ENCODE data around the gene GDPD4. TPM values are rescaled to one million over a fixed set of nuclear protein-coding genes. Genes with fewer than 3 reads are reported as not detected.

Gene GDPD4
- total RNA-seq, 8 experiments from 2014 or later: 0.31 to 2.2 (median 0.71) TPM; not detected in 2

- no peak overlapping the region for H3K27ac ChIP-seq
- ATAC-seq (replicated peaks in 6 of 8): peak in 2 of 8 experiments; percentile 68 to 71
- in situ Hi-C loops (cut with MboI; ENCODE audit: low pct_unique_long_range_greater_than_20kb in 2 of 9, low sequenced_read_pairs in 9 of 9, unreplicated experiment in 9 of 9): no loop called here
Measured at GRCh38 chr11:77250881-77251640, 50.4 kb downstream of the GDPD4 start.

GRCh38 chr11:77249427-77249826 lies 52.1 kb downstream of the GDPD4 start:
- Histone ChIP-seq H3K4me3 (no peak overlapping the region), H3K27ac (no peak overlapping the region), H3K4me1 (replicated peaks in 1 of 2) (no peaks in the 10 kb centered on the region)
- in situ Hi-C loops (cut with MboI; ENCODE audit: low pct_unique_long_range_greater_than_20kb in 2 of 9, low sequenced_read_pairs in 9 of 9, unreplicated experiment in 9 of 9): no loop called here
- 37 to 100% (median 86%) methylated on average over 1 to 3 of the region's 3 CpGs for whole genome bisulfite sequencing, 10 experiments
- no peak for ATAC-seq (replicated peaks in 6 of 8)

More at GRCh38 chr11:77250881-77251640, 50.4 kb downstream of the GDPD4 start:
- H3K4me3 ChIP-seq: no peak overlapping the region
- 0 to 100% (median 73%) methylated on average over 1 of the region's 1 CpG; no CpG with 5 or more reads in 1 of the 10 experiments for WGBS, 10 experiments
- no peaks in the 10 kb centered on the region for H3K4me1 ChIP-seq (replicated peaks in 1 of 2)

- H3K4me3 ChIP-seq: no peak overlapping the region
- in situ Hi-C loops (cut with MboI; ENCODE audit: low pct_unique_long_range_greater_than_20kb in 2 of 9, low sequenced_read_pairs in 9 of 9, unreplicated experiment in 9 of 9): no loop called here
- H3K4me1 ChIP-seq (replicated peaks in 1 of 2): no peaks in the 10 kb centered on the region
- 13 to 91% (median 63%) methylated on average over 1 to 4 of the region's 7 CpGs; no CpG with 5 or more reads in 2 of the 10 experiments for WGBS, 10 experiments
- peak; percentile 18 to 98 (median 86) for ATAC-seq (replicated peaks in 6 of 8)
- no peak overlapping the region for H3K27ac ChIP-seq
Measured at GRCh38 chr11:77244277-77245027, 57.0 kb downstream of the GDPD4 start.

- Histone ChIP-seq H3K4me3 (no peak overlapping the region), H3K4me1 (replicated peaks in 1 of 2) (no peaks in the 10 kb centered on the region), H3K27ac (no peak overlapping the region)
- in situ Hi-C loops (cut with MboI; ENCODE audit: low pct_unique_long_range_greater_than_20kb in 2 of 9, low sequenced_read_pairs in 9 of 9, unreplicated experiment in 9 of 9): no loop called here
- peak in 1 of 8 experiments; percentile 36 for ATAC-seq (replicated peaks in 6 of 8)
Measured at GRCh38 chr11:77236901-77237300, 64.6 kb downstream of the GDPD4 start.

- in situ Hi-C loops (cut with MboI; ENCODE audit: low pct_unique_long_range_greater_than_20kb in 2 of 9, low sequenced_read_pairs in 9 of 9, unreplicated experiment in 9 of 9): no loop called here
- H3K4me3 ChIP-seq: no peak overlapping the region
- H3K4me1 ChIP-seq (replicated peaks in 1 of 2): no peaks in the 10 kb centered on the region
- WGBS, 10 experiments: 88 to 100% (median 98%) methylated on average over 1 to 3 of the region's 3 CpGs; no CpG with 5 or more reads in 2 of the 10 experiments
- H3K27ac ChIP-seq: no peak overlapping the region
- ATAC-seq (replicated peaks in 6 of 8): no peak
Measured at GRCh38 chr11:77233011-77233410, 68.5 kb downstream of the GDPD4 start.

GRCh38 chr11:77232242-77232641 lies 69.2 kb downstream of the GDPD4 start:
- in situ Hi-C loops (cut with MboI; ENCODE audit: low pct_unique_long_range_greater_than_20kb in 2 of 9, low sequenced_read_pairs in 9 of 9, unreplicated experiment in 9 of 9): no loop called here
- Histone ChIP-seq H3K4me3 (no peak overlapping the region), H3K4me1 (replicated peaks in 1 of 2) (no peaks in the 10 kb centered on the region), H3K27ac (no peak overlapping the region)
- WGBS, 10 experiments: 35 to 100% (median 89%) methylated on average over 1 to 4 of the region's 4 CpGs; no CpG with 5 or more reads in 3 of the 10 experiments
- ATAC-seq (replicated peaks in 6 of 8): no peak

- ATAC-seq (replicated peaks in 6 of 8): no peak
- Histone ChIP-seq H3K27ac (no peak overlapping the region), H3K4me1 (replicated peaks in 1 of 2) (no peaks in the 10 kb centered on the region), H3K4me3 (no peak overlapping the region)
- in situ Hi-C loops (cut with MboI; ENCODE audit: low pct_unique_long_range_greater_than_20kb in 2 of 9, low sequenced_read_pairs in 9 of 9, unreplicated experiment in 9 of 9): no loop called here
- WGBS, 10 experiments: 40 to 71% methylated on average over 1 of the region's 1 CpG; no CpG with 5 or more reads in 8 of the 10 experiments
Measured at GRCh38 chr11:77231800-77232199, 69.7 kb downstream of the GDPD4 start.

GRCh38 chr11:77230878-77231605 lies 70.4 kb downstream of the GDPD4 start:
- no peak for ATAC-seq (replicated peaks in 6 of 8)
- Histone ChIP-seq H3K4me1 (replicated peaks in 1 of 2) (no peaks in the 10 kb centered on the region), H3K27ac (no peak overlapping the region), H3K4me3 (no peak overlapping the region)
- in situ Hi-C loops (cut with MboI; ENCODE audit: low pct_unique_long_range_greater_than_20kb in 2 of 9, low sequenced_read_pairs in 9 of 9, unreplicated experiment in 9 of 9): no loop called here
- WGBS, 10 experiments: 80 to 95% (median 93%) methylated on average over 1 to 5 of the region's 5 CpGs; no CpG with 5 or more reads in 3 of the 10 experiments

GRCh38 chr11:77223797-77224196 lies 77.7 kb downstream of the GDPD4 start:
- H3K4me3 ChIP-seq: no peak overlapping the region
- H3K27ac ChIP-seq: no peak overlapping the region
- no peak for ATAC-seq (replicated peaks in 6 of 8)
- 60 to 100% (median 75%) methylated on average over 1 to 7 of the region's 9 CpGs; no CpG with 5 or more reads in 6 of the 10 experiments for WGBS, 10 experiments
- H3K4me1 ChIP-seq (replicated peaks in 1 of 2): no peaks in the 10 kb centered on the region
- in situ Hi-C loops (cut with MboI; ENCODE audit: low pct_unique_long_range_greater_than_20kb in 2 of 9, low sequenced_read_pairs in 9 of 9, unreplicated experiment in 9 of 9): no loop called here

GRCh38 chr11:77217156-77217555 lies 84.3 kb downstream of the GDPD4 start:
- Histone ChIP-seq H3K4me3 (no peak overlapping the region), H3K4me1 (replicated peaks in 1 of 2) (no peaks in the 10 kb centered on the region), H3K27ac (no peak overlapping the region)
- WGBS, 10 experiments: 42 to 100% (median 70%) methylated on average over 1 to 2 of the region's 2 CpGs; no CpG with 5 or more reads in 4 of the 10 experiments
- in situ Hi-C loops (cut with MboI; ENCODE audit: low pct_unique_long_range_greater_than_20kb in 2 of 9, low sequenced_read_pairs in 9 of 9, unreplicated experiment in 9 of 9): no loop called here
- ATAC-seq (replicated peaks in 6 of 8): no peak

GRCh38 chr11:77215106-77215505 lies 86.4 kb downstream of the GDPD4 start:
- no peaks in the 10 kb centered on the region for H3K4me1 ChIP-seq (replicated peaks in 1 of 2)
- no peak overlapping the region for H3K4me3 ChIP-seq
- ATAC-seq (replicated peaks in 6 of 8): no peak
- 20 to 100% (median 47%) methylated on average over 1 to 3 of the region's 3 CpGs; no CpG with 5 or more reads in 4 of the 10 experiments for WGBS, 10 experiments
- in situ Hi-C loops (cut with MboI; ENCODE audit: low pct_unique_long_range_greater_than_20kb in 2 of 9, low sequenced_read_pairs in 9 of 9, unreplicated experiment in 9 of 9): no loop called here
- no peak overlapping the region for H3K27ac ChIP-seq

- Histone ChIP-seq H3K4me3 (no peak overlapping the region), H3K27ac (no peak overlapping the region), H3K4me1 (replicated peaks in 1 of 2) (no peaks in the 10 kb centered on the region)
- WGBS, 10 experiments: 70 to 92% (median 71%) methylated on average over 1 to 2 of the region's 9 CpGs; no CpG with 5 or more reads in 7 of the 10 experiments
- no peak for ATAC-seq (replicated peaks in 6 of 8)
- in situ Hi-C loops (cut with MboI; ENCODE audit: low pct_unique_long_range_greater_than_20kb in 2 of 9, low sequenced_read_pairs in 9 of 9, unreplicated experiment in 9 of 9): no loop called here
Measured at GRCh38 chr11:77214557-77214956, 86.9 kb downstream of the GDPD4 start.

Measured in motor neuron (in vitro differentiated cells).